Ishikawa (cell line): ENCODE results near the gene TINAGL1.

Experiments
- CEBPB ChIP-seq: IDR thresholded peaks from 2 replicates; pipeline ENCODE4 v1.6.1; 2012
- CREB1 ChIP-seq: IDR thresholded peaks from 2 replicates; pipeline ENCODE4 v1.6.1; 2012; ENCODE audit warnings: low read depth
- EGR1 ChIP-seq: IDR thresholded peaks from 2 replicates; pipeline ENCODE4 v1.6.1; 2012
- EP300 ChIP-seq: IDR thresholded peaks from 2 replicates; pipeline ENCODE4 v1.6.1; 2012; ENCODE audit warnings: borderline replicate concordance
- FOXM1 ChIP-seq: IDR thresholded peaks from 2 replicates; pipeline ENCODE4 v1.6.1; 2012; ENCODE audit warnings: low read depth, borderline replicate concordance
- NFIC ChIP-seq: IDR thresholded peaks from 2 replicates; pipeline ENCODE4 v1.6.1; 2012
- RAD21 ChIP-seq: IDR thresholded peaks from 2 replicates; pipeline ENCODE4 v1.6.1; 2012; ENCODE audit warnings: low read depth
- REST ChIP-seq: IDR thresholded peaks from 2 replicates; pipeline ENCODE4 v1.6.1; 2012; ENCODE audit warnings: low read depth, mild to moderate bottlenecking
- TAF1 ChIP-seq: IDR thresholded peaks from 2 replicates; pipeline ENCODE4 v1.6.1; 2012; ENCODE audit warnings: low read depth, mild to moderate bottlenecking
- TCF12 ChIP-seq: IDR thresholded peaks from 2 replicates; pipeline ENCODE4 v1.6.1; 2012; ENCODE audit warnings: low read depth
- TEAD4 ChIP-seq: IDR thresholded peaks from 2 replicates; pipeline ENCODE4 v1.6.1; 2012
- USF1 ChIP-seq: IDR thresholded peaks from 2 replicates; pipeline ENCODE4 v1.6.1; 2012
- YY1 ChIP-seq: IDR thresholded peaks from 2 replicates; pipeline ENCODE4 v1.6.1; 2012; ENCODE audit warnings: low read depth
- ZBTB7A ChIP-seq: IDR thresholded peaks from 2 replicates; pipeline ENCODE4 v1.6.1; 2012; ENCODE audit warnings: low read depth
- TF ChIP-seq, protein P1 (sequence below): IDR thresholded peaks from 2 replicates; pipeline ENCODE4 v1.6.1; 2012

Gene TINAGL1

GRCh38 chr1:31600641-31601040 is 24.3 kb downstream of the TINAGL1 start:
- TF ChIP-seq TAF1 (no peak), TCF12 (no peak), CREB1 (no peak)

DNA sequence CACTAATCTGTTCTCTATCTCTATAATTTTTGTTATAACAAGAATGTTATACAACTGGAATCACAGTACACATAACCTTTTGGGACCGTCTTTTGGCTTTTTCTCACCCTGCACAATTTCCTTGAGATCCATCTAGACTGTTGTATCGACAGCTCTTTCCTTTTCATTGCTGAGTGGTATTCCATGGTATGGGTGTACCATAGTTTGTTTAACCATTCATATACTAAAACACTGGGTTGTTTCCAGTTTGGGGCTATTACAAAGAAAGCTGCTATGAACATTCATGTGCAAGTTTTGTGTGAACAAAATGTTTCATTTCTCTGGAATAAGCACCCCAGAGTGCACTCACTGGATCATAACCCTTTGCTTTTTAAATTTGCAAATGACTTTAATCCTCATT is 25.8 kb downstream of the TINAGL1 start:
- TF ChIP-seq, protein P1, sequence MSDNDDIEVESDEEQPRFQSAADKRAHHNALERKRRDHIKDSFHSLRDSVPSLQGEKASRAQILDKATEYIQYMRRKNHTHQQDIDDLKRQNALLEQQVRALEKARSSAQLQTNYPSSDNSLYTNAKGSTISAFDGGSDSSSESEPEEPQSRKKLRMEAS = no peak
- no peak for TF ChIP-seq CREB1
- TF ChIP-seq TEAD4 = no peak
- TF ChIP-seq USF1 = no peak
- no peak for TF ChIP-seq FOXM1
- no peak for TF ChIP-seq REST
- no peak for TF ChIP-seq TAF1
- TF ChIP-seq EGR1 = no peak
- TF ChIP-seq RAD21 = no peak
- TF ChIP-seq YY1 = no peak
- no peak for TF ChIP-seq TCF12

GRCh38 chr1:31605908-31606427 is 29.7 kb downstream of the TINAGL1 start:
- no peak for TF ChIP-seq REST
- TF ChIP-seq USF1 = no peak
- no peak for TF ChIP-seq RAD21
- TF ChIP-seq EP300 = no peak
- no peak for TF ChIP-seq CREB1
- TF ChIP-seq CEBPB = no peak
- TF ChIP-seq TAF1 = no peak
- TF ChIP-seq ZBTB7A = no peak

- TF ChIP-seq EP300 (no peak), EGR1 (no peak), USF1 (no peak), TEAD4 (no peak), FOXM1 (no peak), RAD21 (no peak), TCF12 (no peak), TAF1 (no peak)
- TF ChIP-seq, protein P1 = no peak
These were observed 31.0 kb downstream of the TINAGL1 start for GRCh38 chr1:31607360-31607759.

- TF ChIP-seq YY1 (no peak), CEBPB (no peak), USF1 (no peak)
- TF ChIP-seq, protein P1 = no peak
These were observed 33.3 kb downstream of the TINAGL1 start for GRCh38 chr1:31609514-31610118.

GRCh38 chr1:31614414-31615005 is 38.2 kb downstream of the TINAGL1 start:
- no peak for TF ChIP-seq NFIC
- TF ChIP-seq RAD21 = no peak
- no peak for TF ChIP-seq YY1
- TF ChIP-seq ZBTB7A = no peak
